Breast epithelium (tissue), 4 donors: ENCODE measurements around the gene NXNL1. TPM values are rescaled to one million over a fixed set of nuclear protein-coding genes. Genes with fewer than 3 reads are reported as not detected.

Source experiments
- DNase-seq, 2 donors: peaks; one replicate each; pipeline ENCODE4 v3.0.0-alpha.2; 2019; ENCODE audit warnings: low spot score in 2 of 2
- H3K27ac ChIP-seq, 2 donors: fragments of 200-600 bp; sonication (generic) in 1 of 2; one replicate each; pipeline ENCODE4 v1.5.1; 2016 to 2019; ENCODE audit warnings: mild to moderate bottlenecking in 1 of 2
- H3K27me3 ChIP-seq, 2 donors: fragments of 200-600 bp; sonication (generic) in 1 of 2; one replicate each; pipeline versions ENCODE4 v1.5.1 to v1.6.0; 2017 to 2019; ENCODE audit warnings: control low read depth in 1 of 2, mild to moderate bottlenecking in 1 of 2
- H3K36me3 ChIP-seq: fragments of 200-600 bp; one replicate; pipeline ENCODE4 v1.5.1; 2019
- H3K4me1 ChIP-seq, 2 donors: fragments of 200-600 bp; sonication (generic); one replicate each; pipeline ENCODE4 v1.5.1; 2016 to 2019; ENCODE audit warnings: control low read depth in 1 of 2
- H3K4me3 ChIP-seq, 3 donors: fragments of 200-600 bp; sonication (generic); 1 replicate in 2 of 3; 2 replicates in 1 of 3; pipeline ENCODE4 v1.5.1; 2016 to 2019; ENCODE audit warnings: mild to moderate bottlenecking in 3 of 3, moderate library complexity in 2 of 3
- H3K9me3 ChIP-seq, 2 donors: fragments of 200-600 bp; sonication (generic) in 1 of 2; one replicate each; pipeline ENCODE4 v1.5.1; 2016 to 2019; ENCODE audit warnings: control low read depth in 1 of 2
- POLR2A ChIP-seq: fragments of 450-650 bp; IDR thresholded peaks from one replicate; pipeline ENCODE4 v1.6.1; 2016; ENCODE audit warnings: antibody characterized with exemption, mild to moderate bottlenecking, moderate library complexity
- POLR2AphosphoS5 ChIP-seq, 3 donors: sonication (generic); formaldehyde crosslinking; IDR thresholded peaks; one replicate each; pipeline ENCODE4 v1.6.1; 2017; ENCODE audit warnings: antibody characterized with exemption in 3 of 3
- intact Hi-C: fragments of 100-400 bp; cut with DNase I; formaldehyde crosslinking; loops from one replicate; pipeline ENCODE4 v1.15.1; 2023; ENCODE audit warnings: low total_unique reads
- total RNA-seq, 3 donors: library from RNA; depleted of rRNA; stranded (reverse); fragments of >200 nt; gene quantifications; one replicate each; pipeline ENCODE4 v1.1.0, GENCODE V29; 2016
- TF ChIP-seq, protein P1 (sequence below), 3 donors: fragments of 450-650 bp; IDR thresholded peaks; one replicate each; pipeline ENCODE4 v1.5.1; 2016 to 2017; ENCODE audit warnings: antibody characterized with exemption in 3 of 3, mild to moderate bottlenecking in 3 of 3, moderate library complexity in 3 of 3

Gene NXNL1
- total RNA-seq, 3 donors from 2014 or later = 0.64 TPM; not detected in 2

DNA sequence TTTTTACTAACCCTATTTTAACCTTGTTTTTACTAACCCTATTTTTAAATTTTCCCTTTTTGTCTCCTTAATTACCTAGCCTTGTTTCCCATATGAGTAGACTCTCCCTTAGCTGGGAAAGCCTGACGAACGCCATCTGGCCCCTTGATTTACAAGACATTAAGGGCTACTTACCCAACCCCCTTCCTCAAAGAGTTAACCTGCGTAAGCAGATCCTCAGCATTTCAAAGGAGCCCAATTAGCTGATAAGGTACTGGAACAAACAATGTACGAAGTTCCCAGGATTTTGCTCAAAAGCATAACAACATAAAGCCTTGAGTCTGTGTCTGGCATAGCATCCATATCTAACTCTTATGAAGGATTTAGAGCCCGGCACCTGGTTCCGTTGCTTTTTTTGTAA is 45.6 kb downstream of the NXNL1 start:
- Histone ChIP-seq H3K4me3 (no peak overlapping the region), H3K27me3 (no peaks in the 10 kb centered on the region), H3K4me1 (no peaks in the 10 kb centered on the region), H3K27ac (no peak overlapping the region), H3K36me3 (no peaks in the 10 kb centered on the region), H3K9me3 (no peaks in the 10 kb centered on the region)
- intact Hi-C loops = no loop called here
- TF ChIP-seq POLR2A (no peak), POLR2AphosphoS5 (IDR thresholded peaks at IDR 0.05) (no peak)
- TF ChIP-seq, protein P1, sequence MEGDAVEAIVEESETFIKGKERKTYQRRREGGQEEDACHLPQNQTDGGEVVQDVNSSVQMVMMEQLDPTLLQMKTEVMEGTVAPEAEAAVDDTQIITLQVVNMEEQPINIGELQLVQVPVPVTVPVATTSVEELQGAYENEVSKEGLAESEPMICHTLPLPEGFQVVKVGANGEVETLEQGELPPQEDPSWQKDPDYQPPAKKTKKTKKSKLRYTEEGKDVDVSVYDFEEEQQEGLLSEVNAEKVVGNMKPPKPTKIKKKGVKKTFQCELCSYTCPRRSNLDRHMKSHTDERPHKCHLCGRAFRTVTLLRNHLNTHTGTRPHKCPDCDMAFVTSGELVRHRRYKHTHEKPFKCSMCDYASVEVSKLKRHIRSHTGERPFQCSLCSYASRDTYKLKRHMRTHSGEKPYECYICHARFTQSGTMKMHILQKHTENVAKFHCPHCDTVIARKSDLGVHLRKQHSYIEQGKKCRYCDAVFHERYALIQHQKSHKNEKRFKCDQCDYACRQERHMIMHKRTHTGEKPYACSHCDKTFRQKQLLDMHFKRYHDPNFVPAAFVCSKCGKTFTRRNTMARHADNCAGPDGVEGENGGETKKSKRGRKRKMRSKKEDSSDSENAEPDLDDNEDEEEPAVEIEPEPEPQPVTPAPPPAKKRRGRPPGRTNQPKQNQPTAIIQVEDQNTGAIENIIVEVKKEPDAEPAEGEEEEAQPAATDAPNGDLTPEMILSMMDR (IDR thresholded peaks at IDR 0.05) = no peak
- DNase-seq = no peak

DNA sequence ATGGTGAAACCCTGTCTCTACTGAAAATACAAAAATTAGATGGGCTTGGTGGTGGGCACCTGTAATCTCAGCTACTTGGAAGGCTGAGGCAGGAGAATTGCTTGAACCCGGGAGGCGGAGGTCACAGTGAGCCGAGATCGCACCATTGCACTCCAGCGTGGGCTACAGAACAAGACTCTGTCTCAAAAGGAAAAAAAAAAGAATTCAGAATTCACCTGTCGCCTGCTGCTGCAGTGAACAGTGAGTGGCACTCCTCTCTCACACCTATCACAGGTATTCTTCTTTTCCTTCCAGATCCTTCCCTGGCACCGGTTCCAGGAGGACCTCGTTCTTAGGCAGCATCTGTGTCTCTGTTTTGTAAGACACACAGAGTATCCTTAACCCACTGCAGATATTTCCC is 46.6 kb downstream of the NXNL1 start:
- DNase-seq = no peak
- Histone ChIP-seq H3K27ac (no peak overlapping the region), H3K27me3 (no peaks in the 10 kb centered on the region), H3K4me3 (no peak overlapping the region), H3K4me1 (no peaks in the 10 kb centered on the region), H3K36me3 (no peaks in the 10 kb centered on the region), H3K9me3 (no peaks in the 10 kb centered on the region)
- TF ChIP-seq POLR2A (no peak), POLR2AphosphoS5 (IDR thresholded peaks at IDR 0.05) (no peak)
- TF ChIP-seq, protein P1 (IDR thresholded peaks at IDR 0.05) = no peak
- intact Hi-C loops = no loop called here

DNA sequence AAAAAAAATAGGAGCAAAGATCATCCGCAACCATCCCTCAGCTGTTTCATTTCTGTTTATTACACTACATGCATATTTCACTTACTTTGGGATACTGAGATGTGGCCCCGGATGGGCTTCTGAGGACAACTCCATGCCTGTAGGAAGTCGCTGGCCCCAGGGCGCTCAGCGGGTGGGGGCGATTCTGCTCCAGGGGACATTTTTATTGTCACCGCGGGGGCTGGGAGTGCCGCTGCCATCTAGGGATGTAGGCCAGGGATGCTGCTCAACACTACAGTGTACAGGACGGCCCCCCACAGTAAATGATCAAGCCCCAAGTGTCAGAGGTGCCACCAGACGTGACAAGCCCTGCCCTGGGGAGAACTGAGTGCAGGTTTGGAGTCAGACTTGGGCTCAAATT is 48.9 kb downstream of the NXNL1 start:
- H3K9me3 ChIP-seq = no peaks in the 10 kb centered on the region
- DNase-seq = no peak
- no peaks in the 10 kb centered on the region for H3K36me3 ChIP-seq
- TF ChIP-seq, protein P1 (IDR thresholded peaks at IDR 0.05) = no peak
- TF ChIP-seq POLR2A = no peak
- no peak for TF ChIP-seq POLR2AphosphoS5 (IDR thresholded peaks at IDR 0.05)
- intact Hi-C loops = no loop called here
- H3K27ac ChIP-seq = no peak overlapping the region
- no peaks in the 10 kb centered on the region for H3K27me3 ChIP-seq
- H3K4me1 ChIP-seq = peaks cover 0 to 1% of the 10 kb centered on the region in 2 donors
- H3K4me3 ChIP-seq = no peak overlapping the region

DNA sequence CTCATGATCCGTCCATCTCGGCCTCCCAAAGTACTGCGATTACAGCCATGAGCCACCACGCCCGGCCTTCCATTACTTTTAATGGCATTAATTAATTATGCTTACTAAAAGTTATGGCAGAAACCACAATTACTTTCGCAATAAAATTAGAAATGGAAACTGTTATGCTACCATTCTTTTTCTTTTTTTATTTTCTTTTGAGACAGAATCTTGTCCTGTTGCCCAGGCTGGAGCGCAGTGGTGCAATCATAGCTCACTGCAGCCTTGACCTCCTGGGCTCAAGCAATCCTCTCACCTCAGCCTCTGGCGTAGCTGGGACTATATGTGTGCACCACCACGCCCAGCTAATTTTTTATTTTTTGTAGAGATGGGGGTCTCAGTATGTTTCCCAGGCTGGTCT is 50.7 kb downstream of the NXNL1 start:
- Histone ChIP-seq H3K9me3 (no peaks in the 10 kb centered on the region), H3K4me3 (no peak overlapping the region), H3K27ac (no peak overlapping the region), H3K27me3 (no peaks in the 10 kb centered on the region), H3K36me3 (no peaks in the 10 kb centered on the region), H3K4me1 (peaks cover 0 to 12% of the 10 kb centered on the region in 2 donors)
- DNase-seq = no peak
- TF ChIP-seq, protein P1 (IDR thresholded peaks at IDR 0.05) = no peak
- TF ChIP-seq POLR2AphosphoS5 (IDR thresholded peaks at IDR 0.05) (no peak), POLR2A (no peak)
- intact Hi-C loops = no loop called here

DNA sequence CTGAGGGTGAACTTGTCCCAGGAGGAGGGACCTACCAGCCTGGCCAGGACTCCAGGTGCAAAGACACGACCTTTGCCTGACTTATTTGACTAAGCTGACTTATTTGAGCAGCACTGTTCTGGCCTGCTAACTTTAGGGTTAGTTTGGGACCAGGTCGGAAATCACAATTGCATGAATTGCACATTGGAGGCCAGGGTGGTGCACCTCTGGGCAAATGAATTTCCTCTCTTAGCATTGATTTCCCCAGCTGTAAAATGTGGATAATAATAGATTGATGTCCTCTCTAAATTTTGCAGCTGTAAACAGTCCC is 53.9 kb downstream of the NXNL1 start:
- Histone ChIP-seq H3K27ac (peak overlapping the region; percentile 77 to 88), H3K27me3 (no peaks in the 10 kb centered on the region), H3K4me1 (peaks cover 0 to 12% of the 10 kb centered on the region in 2 donors), H3K4me3 (peak overlapping the region in 2 of 3 donors; percentile 54 to 68), H3K9me3 (no peaks in the 10 kb centered on the region), H3K36me3 (no peaks in the 10 kb centered on the region)
- intact Hi-C loops = no loop called here
- no peak for DNase-seq
- TF ChIP-seq, protein P1 (IDR thresholded peaks at IDR 0.05) = no peak
- TF ChIP-seq POLR2A = no peak
- no peak for TF ChIP-seq POLR2AphosphoS5 (IDR thresholded peaks at IDR 0.05)
